Inflammatory macrophage treated with lipopolysaccharide for 1 hour (primary cell): Measurements from ENCODE around the gene CENPX.

Experiments
- DNase-seq, 2 donors: peaks; one replicate each; pipeline ENCODE4 v3.0.0-alpha.2; 2020 to 2022

Gene CENPX

DNA sequence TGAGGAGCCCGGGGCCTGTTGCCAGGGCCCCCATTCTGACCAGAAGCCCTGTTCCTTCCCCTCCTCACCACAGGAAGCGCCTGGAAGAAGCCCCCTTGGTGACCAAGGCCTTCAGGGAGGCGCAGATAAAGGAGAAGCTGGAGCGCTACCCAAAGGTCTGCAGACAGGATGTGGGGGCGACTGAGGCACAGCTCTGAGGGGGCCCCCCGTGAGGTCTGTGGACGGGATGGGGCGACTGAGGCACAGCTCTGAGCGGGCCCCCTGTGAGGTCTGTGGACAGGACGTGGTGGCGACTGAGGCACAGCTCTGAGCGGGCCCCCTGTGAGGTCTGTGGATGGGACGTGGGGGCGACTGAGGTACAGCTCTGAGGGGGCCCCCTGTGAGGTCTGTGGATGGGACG lies 13.3 kb downstream of the CENPX start:
- DNase-seq, result no peak

DNA sequence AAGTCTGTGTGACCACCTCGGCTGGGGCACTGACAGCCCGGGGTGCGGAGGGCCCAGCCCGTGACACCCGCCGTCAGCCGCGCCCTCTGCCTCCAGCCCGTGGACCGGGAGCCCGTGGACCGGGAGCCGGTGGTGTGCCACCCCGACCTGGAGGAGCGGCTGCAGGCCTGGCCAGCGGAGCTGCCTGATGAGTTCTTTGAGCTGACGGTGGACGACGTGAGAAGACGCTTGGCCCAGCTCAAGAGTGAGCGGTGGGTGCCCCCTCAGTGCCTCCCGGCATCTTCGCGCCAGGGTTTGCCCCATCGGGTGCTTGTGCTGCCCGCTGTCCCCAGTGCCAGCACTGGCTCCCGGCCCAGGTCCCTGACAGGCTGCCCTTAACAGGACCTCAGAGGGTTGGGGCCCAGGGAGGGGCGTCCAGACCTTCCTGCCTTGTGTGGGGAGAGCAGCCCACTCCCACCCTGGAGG lies 13.7 kb downstream of the CENPX start:
- DNase-seq, result no peak

DNA sequence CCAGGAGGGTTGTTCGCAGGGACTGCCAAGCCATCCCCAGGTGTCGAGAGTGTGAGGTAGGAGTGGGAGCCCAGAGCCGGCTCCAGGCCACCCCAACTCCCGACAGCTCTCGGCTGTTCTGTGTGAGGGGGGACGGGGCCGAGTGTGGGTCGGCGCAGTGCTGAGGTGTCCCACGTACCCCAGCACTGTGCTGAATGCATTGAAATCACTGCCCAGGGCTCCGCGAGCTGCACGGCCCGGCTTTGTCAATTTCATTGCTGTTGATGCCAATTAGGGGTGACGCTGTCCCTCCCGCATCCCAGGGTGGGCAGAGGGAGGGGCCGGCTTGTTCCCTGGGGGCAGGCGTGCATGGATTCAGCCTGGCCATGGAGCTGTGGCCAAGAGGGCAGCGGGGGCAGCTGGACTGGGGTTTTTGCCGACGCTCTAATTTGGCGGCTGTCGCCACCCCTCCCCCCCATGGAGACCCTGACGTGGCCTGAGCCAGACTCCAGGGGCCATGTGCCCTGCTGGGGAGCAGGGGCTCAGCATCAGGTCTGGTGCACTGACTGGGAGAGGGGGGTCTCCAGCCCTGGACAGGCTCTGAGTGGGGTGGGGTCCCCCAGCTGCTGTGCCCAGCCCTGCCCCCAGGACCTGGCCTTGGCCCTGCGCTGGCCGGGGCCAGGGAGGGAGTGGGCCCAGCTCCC lies 14.3 kb downstream of the CENPX start:
- no peak for DNase-seq

DNA sequence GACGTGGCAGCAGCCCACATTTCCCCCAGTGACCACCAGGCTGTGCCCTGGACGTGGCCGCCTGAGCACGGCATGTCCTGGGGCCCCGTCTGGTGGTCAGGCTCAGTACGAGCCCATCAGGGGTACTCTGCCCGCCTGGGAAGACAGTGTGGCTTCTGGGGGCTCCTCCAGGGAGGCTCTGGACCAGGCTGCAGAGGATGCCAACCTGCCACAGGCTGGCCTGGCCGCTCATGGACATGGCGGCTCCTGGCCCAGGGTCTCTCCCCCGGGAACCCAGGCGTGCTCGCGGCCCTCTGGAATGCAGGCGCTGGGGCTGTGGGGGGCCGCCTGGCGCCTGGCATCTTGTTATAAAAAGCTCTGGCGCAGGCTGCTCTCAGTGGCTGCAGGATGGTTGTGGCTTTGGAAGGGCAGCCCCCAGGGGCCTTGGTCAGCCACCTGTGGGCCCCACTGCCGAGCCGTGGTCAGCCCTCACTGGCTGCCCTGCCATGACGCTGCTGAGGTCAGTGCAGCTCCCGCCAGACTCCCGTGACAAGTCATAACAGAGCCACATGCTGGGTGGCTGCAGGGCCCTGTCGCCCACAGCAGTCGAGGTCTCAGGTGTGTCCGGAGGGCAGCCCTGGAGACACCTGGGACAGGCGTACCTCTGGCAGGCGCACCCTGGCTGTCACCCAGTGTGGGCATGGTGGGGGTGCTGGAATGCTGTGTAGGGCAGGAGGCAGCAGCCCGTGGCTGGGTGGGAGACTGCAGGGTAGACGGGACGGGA lies 15.0 kb downstream of the CENPX start:
- DNase-seq, result no peak

DNA sequence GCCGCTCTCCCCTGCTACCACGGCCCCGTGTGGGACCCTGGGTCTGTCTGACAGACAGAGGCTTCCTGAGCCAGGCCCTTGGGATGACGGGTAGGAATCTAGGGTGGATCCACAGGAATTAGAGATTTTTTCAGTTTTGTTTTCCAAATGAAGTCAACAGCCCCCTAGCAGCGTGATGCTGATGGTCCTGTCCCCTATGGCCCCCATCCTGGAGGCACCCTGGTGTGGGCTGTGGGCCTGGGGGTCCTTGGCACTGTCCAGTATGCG lies 15.5 kb downstream of the CENPX start:
- DNase-seq, result no peak

DNA sequence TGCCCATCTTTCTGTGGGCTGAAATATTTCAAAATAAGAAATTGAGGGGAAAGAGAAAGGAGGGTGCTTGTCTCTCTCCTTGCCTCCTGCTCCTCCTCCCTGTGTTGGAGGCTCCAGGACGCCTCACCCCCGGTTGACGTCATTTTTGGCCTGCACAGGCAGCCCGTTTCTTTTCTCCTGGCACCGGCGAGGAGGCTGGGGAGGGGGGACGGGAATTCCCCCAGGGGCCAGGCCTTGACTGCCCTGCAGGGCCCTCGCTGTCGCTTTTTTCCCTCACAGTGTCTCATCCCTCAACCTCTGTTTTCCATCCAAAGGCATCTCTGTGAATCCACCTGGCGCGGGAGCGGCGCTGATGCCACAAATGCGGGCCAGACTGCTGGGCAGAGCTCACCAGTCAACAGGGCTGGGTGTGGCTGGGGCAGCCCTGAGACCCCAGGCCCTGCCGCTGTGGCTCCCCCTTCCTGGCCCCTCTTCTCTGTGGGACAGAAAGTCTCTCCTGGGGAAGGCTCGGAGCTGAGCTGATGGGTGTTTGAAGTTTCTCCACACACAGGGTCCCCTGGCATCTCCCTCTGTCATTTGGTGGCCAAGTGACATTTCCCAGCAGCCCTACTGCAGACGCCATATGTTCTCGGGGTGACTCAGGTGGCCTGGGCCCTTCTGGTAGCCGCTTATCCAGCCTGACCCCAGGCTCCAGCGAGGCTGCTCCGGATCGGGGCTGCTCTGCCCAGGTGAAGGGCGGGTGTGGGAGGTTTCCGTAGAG lies 16.0 kb downstream of the CENPX start:
- DNase-seq, result no peak

DNA sequence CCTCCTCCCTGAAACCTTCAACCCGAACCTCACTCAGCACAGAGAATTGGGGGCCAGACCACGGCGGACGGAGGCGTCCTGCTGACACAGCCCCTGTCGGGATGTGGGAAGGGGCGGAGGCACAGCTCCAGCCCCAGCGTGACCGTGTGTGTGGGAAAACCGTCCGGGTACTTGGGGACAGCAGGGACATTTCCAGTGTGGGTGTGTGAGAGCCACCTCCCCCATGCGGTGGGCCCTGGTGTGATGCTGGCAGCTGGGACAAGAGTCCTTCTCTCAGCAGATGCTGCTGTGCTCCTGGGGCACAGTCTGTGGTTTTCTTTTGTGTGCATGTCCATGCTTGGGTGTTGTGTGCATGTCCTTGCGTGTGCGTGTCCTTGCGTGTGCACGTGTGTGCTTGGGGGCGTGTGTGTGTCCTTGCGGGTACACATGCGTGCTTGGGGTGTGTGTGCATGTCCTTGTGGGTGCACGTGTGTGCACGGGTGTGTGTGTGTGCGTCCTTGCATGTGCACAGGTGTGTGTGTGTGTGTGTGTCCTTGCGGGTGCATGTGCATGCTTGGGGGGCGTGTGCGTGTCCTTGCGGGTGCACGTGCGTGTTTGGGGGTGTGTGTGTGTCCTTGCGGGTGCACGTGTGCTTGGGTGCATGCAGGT lies 16.9 kb downstream of the CENPX start:
- no peak for DNase-seq

DNA sequence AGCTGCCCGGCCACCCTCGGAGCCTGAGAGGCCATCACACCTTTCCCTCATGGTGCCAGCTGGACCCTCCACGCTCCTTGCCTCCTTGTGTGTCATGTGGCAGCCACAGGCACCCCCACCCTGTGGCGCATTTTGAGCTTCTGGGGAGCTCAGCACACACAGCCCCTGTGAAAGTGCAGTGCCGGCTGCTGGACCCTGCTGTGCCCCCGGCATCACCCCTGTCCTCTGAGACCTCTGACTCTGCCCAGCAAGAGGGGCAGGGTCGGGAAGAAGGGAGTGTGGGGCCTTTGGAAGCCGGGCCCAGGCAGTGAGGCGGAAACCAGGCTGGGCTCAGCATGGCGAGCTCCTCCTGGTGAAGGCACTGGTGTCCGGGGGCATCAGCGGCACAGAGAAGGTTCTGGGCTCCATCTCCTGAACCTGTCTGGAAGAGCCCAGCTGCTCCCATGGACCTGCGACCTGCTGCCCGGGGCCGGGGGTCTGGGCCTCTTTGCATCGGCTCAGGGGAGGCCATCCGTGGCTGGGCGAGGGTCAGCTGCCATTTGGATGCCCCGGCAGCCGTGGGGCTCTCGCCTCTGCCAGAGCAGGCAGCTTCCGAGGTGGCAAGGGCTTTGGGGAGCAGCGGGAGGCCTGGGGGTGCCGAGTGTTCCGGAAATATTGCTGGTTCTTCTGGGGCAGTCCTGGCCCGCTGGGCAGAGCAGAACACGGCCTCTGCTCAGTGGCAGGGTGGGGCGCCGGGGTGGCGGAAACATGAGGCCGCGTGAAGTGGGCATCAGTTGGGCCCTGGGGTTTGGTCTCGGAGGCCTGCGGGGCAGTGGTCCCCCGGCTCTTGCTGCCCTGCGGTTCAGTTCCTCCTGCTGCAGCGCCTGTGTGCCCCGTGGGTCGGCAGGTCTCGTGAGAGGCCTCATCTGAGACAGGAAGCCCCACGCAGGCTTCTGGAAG lies 17.9 kb downstream of the CENPX start:
- DNase-seq, result no peak

DNA sequence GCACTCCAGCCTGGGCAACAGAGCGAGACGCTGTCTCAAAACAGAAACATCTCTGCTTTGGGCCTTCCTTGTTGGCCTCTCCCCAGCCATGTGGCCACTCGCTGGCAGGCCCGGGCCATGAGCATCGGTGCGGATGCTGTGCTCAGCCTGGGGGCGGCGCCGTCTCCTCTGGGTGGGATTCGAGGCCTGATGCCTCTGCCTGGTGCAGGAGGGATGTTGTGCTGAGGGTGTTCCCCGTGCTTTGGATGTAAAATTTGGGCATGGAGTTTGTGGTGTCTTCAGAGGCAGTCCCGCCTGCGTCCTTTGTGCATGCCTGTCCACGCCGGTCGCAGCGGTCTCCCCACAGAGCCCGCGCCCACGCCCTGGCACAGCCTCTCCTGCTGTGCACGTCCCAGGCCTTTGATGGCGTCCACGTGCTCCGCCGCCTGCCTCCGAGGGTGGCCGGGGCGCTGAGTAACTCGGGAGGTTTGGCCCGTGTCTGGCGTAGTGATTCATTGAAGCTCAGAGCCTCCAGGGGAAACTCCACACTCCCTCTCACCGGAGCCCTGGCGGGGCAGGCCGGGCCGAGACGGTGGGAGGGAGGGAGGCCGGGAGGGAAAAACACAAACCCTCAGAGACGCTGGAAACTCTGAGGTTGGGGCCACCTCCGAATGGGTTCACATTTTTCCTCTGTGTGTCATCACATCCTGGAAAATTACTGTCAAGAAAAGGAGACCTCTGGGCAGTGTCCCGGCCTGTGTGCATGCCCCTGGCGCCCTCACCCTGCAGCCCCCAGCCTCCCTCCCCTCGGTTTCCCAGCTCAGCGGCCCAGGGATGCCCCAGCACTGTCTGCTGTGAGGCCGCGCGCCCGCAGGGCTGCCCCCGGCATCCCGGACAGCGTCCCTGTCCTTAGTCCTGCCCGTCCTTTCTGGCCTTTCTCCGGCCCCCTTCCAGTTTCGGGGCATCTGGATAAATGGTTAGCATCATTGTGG lies 19.0 kb downstream of the CENPX start:
- DNase-seq, result no peak

DNA sequence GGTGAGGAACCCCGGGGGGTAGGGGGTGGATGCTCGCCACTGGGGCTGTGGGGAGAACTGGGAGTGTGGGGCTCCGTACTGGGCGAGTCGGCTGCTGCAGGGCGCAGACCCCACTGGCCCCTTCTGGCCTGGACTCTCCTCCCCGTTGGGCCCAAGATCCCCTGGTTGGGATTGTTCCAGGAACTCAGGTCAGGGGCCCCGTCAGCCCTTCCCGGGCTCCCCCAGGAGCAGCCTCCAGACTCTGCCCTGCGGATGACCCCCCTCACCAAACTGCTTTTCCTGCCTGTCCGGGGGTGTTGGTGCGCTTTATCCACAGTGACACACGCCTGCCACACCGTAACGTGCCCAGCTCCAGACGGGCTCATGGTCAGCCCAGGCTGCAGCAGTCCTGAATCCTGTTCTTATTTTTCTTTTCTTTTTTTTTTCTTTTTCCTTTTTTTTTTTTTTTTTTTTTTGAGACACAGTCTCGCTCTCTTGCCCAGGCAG lies 21.1 kb downstream of the CENPX start:
- no peak for DNase-seq

DNA sequence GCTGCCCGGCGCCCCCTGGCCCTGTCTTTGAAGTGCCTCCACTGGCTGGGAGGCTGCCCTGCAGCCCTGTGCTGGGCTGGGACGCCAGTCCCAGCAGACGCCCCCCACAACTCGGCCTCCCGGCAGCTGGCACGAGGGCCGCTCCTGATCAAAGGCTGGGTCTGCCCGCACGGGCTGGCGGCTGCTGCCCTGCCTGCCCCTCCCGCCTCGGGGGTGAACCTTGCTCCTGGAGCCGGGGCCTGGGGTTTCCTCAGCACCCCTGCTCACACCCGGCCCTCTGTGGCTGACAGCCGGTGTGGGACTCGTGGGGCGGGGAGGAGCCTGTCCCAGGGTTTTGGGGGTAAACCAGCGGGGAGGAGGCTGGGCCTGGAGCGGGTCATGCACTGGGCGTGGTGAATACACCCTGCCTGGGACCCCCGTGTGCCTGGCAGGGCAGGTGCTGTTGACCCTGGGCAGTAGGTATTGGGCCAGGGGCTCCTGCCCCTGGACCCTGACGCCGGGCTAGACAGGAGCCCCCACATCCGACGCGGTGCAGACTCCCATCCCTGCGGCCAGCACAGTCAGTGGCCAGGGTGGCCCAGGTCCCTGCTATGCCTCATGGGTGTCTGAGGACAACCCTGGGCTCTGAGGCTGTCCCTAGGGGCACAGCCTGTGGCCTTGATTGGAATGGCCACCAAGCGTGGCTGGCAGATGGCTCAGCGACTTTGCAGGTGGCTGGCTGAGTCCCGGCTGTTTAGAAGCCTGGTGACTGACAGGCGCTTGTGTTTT lies 21.7 kb downstream of the CENPX start:
- no peak for DNase-seq

DNA sequence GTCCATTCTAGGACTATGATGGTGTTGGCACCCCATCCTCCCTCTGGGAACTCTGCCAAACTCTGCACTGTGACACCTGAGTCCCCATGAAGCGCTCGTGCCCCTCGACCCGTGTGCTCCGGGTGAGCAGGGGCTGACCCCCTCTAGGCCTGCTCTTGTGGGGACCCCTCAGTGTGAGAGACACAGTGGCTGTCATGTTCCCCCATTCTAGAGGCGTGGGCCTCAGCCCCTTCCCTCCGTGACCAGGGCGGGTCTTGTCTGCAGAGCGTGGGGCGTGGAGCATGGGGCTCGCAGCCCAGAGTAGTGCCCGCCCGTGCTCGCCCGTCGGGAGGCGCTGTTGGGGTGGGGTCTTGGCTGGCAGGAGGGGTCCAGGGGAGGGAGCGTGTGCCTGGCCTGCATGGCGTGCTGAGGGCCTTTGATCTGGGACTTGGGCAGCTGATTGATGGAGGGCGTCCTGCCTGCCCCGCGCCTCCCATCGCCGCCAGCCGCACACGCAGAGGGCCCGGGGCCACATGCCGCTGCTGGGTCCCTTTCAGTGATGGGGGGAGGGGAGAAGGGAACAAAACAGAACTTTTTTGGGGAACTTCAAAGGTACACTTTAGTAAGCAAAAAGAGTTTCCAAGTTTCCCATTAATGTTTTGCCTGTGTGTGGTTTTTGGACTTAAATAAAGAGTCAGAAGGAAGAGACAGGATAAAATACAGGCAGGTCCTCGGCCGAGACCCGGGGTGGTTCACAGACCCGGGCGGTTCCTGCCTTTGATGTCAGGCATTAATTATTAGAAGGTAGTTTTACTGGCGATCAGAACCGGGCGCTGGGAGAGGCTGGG lies 22.5 kb downstream of the CENPX start:
- no peak for DNase-seq

DNA sequence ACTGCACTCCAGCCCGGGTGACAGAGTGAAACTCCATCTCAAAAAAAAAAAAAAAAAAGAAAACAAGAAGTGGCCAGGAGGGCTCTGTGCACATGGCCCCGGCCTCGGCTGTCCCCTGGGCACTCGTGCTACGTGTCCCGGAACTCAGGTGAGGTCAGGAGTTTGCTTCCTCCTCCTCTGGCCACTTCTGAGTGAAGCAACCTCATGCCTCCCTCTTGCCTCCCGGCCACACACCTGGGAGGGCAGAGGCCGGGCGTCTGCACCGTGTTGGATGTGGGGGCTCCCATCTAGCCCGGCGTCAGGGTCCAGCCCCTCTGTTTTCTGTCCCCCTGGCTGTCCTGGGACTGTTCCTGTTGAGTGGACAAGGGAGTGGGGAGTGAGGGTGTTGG lies 23.1 kb downstream of the CENPX start:
- no peak for DNase-seq

DNA sequence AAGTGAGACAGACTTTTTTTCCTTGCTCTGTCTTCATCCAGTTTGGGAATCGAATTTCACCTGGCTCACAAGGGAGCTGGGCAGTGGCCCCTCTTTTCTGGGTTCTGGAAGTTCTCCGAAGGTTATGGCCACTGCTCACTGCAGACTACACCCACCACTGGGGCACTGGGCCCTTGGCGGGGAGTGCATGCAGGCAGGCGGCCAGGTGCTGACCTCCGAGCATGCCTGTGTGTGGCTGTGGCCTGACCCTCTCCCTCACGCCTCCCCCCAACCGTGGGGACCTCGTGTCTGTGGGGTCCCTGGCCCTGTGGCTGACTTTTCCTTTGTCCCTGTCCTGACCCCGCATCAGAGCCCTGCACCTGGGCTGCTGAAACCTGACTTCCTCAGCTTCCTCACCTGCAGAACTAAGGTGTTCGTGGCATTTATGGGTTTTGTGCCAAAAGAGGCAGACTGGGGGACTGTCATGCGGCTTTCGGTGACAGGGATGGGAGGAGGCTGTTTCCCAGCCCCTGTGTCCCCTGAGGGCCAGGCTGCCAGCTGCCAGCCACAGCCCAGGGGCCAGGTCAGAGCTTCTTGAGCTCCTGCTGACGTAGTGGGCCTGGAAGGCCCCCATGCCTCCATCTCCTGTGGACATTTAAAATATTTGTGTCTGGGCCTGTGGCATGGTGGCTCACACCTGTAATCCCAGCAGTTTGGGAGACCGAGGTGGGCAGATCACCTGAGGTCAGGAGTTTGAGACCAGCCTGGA lies 23.8 kb downstream of the CENPX start:
- DNase-seq, result no peak

DNA sequence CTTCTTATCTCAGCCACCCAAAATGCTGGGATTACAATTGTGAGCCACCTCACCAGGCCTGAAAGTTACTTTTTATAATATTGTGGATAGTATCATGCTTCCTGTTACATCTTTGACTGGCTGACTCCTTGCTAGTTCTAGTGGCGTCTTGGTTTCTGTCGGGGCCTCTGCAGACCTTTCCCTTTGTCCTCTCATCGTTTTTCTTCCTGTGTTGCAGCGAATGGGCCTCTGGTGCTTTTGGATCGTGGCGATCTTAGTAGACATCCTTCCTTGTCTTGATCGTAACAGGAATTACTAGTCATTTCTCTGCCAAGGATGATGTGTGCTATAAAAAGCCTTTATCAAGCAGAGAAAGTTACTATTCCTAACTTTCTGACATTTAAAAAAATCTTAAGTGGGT lies 24.5 kb downstream of the CENPX start:
- DNase-seq, result no peak

DNA sequence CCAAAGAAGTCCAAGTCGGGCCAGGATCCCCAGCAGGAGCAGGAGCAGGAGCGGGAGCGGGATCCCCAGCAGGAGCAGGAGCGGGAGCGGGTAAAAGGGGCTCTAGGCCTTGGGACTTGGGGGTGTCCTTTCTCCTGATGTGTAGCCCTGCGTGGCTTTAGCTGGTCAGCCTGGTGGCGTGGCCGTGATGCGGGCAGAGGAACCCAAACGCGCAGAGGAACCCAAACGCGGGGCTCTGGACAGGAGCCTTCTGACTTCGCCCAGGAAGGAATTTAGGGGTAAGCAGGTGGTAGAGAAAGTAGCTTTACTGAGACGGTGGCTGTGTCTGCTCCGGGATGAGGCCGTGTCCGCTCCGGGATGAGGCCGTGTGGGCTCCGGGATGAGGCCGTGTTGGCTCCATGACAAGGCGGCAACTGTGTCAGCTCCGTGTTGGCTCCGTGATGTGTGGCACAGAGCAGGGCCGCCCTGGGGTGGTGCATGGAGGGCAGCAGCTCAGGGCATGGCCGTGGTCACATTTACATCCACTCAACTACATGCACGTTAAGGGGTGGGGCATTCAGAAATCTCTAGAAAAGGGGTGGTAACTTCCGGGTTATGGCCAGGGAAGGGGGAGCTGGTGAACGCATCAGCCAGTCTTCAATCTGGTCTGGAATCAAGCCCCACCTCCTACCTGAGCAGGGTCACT lies 25.8 kb downstream of the CENPX start:
- DNase-seq, result no peak

DNA sequence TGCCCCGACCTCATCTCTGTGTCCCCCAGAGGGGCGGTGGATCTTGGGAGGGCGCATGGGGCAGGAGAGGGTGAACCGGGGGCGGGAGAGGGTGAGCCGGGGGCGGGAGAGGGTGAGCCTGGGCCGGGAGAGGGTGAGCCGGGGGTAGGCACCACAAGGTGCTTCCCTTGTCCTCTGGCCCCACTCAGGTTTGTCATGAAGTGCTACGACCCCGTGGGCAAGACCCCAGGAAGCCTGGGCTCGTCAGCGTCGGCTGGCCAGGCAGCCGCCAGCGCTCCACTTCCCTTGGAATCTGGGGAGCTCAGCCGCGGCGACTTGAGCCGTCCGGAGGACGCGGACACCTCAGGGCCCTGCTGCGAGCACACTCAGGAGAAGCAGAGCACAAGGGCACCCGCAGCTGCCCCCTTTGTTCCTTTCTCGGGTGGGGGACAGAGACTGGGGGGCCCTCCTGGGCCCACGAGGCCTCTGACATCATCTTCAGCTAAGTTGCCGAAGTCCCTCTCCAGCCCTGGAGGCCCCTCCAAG lies 26.4 kb downstream of the CENPX start:
- DNase-seq, result no peak
